Endothelial cell of umbilical vein (primary cell): ENCODE data around the gene HACE1.

ENCODE experiments used
- CTCF ChIP-seq, 2 donors: IDR thresholded peaks; 1 replicate in 1 of 2; 2 replicates in 1 of 2; pipeline ENCODE4 v1.5.1; 2011; ENCODE audit warnings: low read length in 2 of 2, mild to moderate bottlenecking in 2 of 2, moderate library complexity in 2 of 2, control low read depth in 1 of 2, inconsistent platforms in 1 of 2, low read depth in 1 of 2; ENCODE audit not compliant: insufficient read depth in 1 of 2; ENCODE audit errors: extremely low read depth in 1 of 2
- FOS ChIP-seq: IDR thresholded peaks from 2 replicates; pipeline ENCODE4 v1.6.1; 2011; ENCODE audit warnings: mild to moderate bottlenecking, low read length, moderate library complexity, borderline replicate concordance; ENCODE audit not compliant: insufficient read depth

DNA sequence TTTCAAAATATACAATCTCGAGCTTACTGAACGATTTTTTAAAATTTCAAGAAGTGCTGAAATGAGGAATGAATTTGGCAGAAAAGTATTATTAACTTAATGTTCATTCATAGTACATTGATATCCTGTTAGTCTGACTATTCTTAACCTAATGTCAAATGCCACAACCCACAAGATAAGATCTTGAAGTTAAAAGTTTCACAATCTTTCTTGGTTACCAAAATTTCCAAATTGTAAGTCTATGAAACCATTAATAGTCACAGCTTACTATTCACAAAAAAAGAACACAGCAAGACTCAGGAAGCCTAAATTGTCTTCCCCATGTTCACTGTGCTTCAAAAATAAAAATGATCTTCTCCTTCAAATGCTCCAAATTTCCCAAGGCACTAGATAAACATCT is 71.3 kb downstream of the HACE1 start:
- TF ChIP-seq CTCF (IDR thresholded peaks at IDR 0.05; ENCODE audit: extremely low read depth in 1 of 2, insufficient read depth in 1 of 2, low read depth in 1 of 2, low read length in 2 of 2) (no peak), FOS (no peak)
